GOT3 (cell line): Measurements from ENCODE around the gene ELL.

Source experiments
- DNase-seq: peaks from one replicate; lab custom pipeline; 2025; ENCODE audit warnings: mixed read lengths; lab: John Stamatoyannopoulos, UW

Gene ELL

DNA sequence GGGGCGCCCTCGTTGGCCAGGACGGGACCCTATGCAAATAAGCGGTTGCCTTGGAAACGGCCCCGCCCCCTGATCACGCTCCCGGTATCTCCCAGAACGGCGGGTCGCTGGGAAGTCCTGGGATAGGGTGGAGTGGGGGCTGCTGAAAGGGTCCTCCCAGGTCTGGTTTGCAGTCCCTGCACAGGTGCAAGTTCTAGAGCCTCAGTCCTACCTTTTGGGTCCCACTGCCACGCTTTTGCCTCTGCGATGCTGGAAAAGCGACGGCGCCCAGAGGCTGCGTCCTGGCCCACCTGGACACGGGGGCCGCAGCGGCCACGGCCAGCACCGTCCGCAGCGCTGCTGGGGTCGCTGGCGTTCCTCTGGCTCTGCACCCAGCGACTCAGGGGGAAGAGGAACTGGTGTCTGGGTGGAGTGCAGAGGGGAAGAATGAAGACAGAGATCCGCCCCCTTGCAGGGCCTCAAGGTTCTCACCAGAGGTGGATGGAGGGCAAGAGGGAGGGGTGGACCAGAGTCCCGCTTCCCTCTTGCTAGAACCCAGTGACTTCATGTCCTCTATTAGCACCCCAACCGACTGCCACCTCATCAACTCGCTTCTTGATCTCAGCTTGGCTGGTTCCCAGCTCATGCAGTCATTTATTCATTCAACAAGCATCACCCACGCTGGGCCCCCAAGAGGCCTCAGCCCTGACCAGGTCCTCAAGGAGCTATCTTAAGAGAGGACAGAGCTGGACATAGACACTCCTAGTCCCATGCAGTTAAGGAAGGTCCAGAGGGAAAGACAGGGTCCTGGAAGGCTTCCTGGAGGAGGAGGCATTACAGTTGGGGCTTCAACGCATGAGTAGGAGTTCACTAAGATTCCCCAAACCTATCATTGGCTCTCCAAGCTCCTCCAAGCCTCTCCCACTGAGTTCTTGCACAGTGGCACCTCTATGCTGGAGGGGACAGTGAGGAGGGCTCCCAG is 124.3 kb downstream of the ELL start, which contains the start of gene LRRC25:
TSS of gene LRRC25 (minus strand) at position 381 of the 961 bp plus-strand sequence. CDS start 659 bp downstream, outside the sequence.
- DNase-seq = no peak

DNA sequence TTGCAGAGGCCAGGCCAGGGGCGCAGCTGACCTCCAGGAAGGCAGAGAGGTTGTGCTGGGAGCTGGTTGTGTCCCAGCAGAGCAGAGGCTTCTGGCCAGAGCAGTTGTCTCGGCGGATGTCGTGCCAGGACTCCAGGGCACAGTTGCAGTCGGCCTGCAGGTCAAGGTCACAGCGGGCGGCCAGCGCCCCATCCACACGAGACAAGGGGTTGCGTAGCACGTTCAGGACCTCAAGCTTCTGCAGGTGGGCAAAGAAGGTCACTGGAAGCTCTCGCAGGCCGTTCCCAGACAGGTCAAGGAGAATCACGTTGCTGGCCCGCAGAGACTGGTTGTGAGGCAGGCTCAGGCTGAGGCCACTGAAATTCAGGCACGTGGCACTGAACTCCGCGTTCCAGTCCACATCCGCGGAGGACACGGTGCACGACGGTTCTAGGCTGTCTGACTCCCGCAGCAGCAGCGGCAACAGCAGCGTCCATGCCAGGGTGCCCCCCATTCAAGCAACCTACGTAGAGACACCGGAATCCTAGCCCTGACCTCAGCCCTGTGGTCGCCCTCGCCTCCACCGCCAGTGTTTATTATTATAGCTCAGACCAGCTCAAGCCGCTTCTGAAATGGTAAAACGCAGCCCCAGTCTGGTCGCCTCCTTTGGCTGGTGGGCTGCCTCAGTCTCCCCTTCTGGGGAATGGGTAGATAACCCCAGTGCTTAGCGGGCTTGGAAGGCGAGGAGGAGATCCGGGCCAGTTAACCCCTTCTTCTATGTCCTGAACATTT is 125.2 kb downstream of the ELL start:
- DNase-seq = no peak

DNA sequence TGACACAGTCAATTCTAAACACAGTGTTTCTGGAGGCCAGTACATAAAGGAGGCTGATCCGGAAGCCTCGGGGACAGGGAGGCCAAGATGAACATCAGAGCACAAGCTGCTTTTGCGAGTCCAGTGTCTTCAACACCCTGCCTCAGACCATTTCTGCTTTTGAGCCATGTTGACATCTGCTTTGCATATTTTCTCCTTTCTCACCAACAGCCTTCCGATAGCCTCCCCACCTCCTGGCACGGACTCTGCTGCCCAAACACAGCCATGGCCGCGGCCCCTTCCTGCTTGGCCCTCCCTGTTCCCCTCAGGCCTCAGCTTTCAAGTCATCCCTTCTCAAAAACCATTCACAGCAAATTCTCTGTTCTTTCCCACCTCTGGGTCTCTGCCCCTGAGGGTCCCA is 128.0 kb downstream of the ELL start:
- no peak for DNase-seq

DNA sequence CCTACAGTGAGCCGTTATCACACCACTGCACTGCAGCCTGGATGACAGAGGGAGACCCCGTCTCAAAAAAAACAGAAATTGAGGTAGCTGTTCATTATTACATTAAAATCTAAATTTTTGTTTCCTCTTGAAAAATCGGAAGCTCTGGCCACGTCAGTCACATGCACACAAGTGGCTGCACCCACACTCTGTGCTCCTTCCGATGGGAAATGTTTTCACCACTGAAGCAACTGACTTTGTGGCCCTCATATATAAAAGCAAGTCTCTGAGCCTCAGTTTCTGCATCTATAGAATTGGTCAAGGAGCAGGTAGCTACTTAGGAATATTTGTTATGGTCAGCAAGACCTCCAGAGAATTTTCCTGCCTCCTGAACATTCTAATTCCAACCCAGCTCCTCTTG is 128.9 kb downstream of the ELL start:
- DNase-seq = no peak
